GM23338 (cell line): ENCODE measurements around the gene TRPC4. TPM values are rescaled to one million over a fixed set of nuclear protein-coding genes. Genes with fewer than 3 reads are reported as not detected.

Source experiments
- ATAC-seq: fragments of 200-7000 bp; cut with Tn5 transposase; 3 replicates; pipeline ENCODE4 v1.9.1; 2020
- DNase-seq: peaks from one replicate; pipeline ENCODE4 v3.0.0-alpha.2; 2015; ENCODE audit warnings: low spot score
- H2AFZ ChIP-seq: fragments of 200-600 bp; sonication (generic); 2 replicates; pipeline ENCODE4 v1.8.0; 2016; ENCODE audit warnings: antibody characterized with exemption, mild to moderate bottlenecking, moderate library complexity
- H3F3A ChIP-seq: fragments of 200-600 bp; sonication (generic); replicated peaks from 2 replicates; pipeline ENCODE4 v1.8.0; 2017; ENCODE audit warnings: antibody characterized with exemption, mixed run types, low read depth
- H3K27ac ChIP-seq: fragments of 200-600 bp; sonication (generic); 2 replicates; pipeline ENCODE4 v1.6.1; 2016; ENCODE audit warnings: low read depth
- H3K27me3 ChIP-seq: fragments of 200-600 bp; sonication (generic); 2 replicates; pipeline ENCODE4 v1.8.0; 2016; ENCODE audit warnings: mild to moderate bottlenecking, mixed run types, moderate library complexity; ENCODE audit not compliant: insufficient read depth
- H3K36me3 ChIP-seq: fragments of 200-600 bp; sonication (generic); 2 replicates; pipeline ENCODE4 v1.8.0; 2016; ENCODE audit warnings: mild to moderate bottlenecking; ENCODE audit not compliant: insufficient read depth
- H3K4me1 ChIP-seq: fragments of 200-600 bp; sonication (generic); 2 replicates; pipeline ENCODE4 v1.8.0; 2016; ENCODE audit warnings: mild to moderate bottlenecking, moderate library complexity; ENCODE audit not compliant: insufficient read depth
- H3K4me2 ChIP-seq: fragments of 200-600 bp; sonication (generic); 2 replicates; pipeline ENCODE4 v1.7.1; 2017; ENCODE audit warnings: mixed run types
- H3K4me3 ChIP-seq: fragments of 200-600 bp; sonication (generic); 2 replicates; pipeline ENCODE4 v1.6.1; 2016; ENCODE audit warnings: mixed run types
- H3K79me2 ChIP-seq: fragments of 200-600 bp; sonication (generic); replicated peaks from 2 replicates; pipeline ENCODE4 v1.8.0; 2017; ENCODE audit warnings: mild to moderate bottlenecking; ENCODE audit not compliant: insufficient read depth
- H3K9me2 ChIP-seq: fragments of 200-600 bp; sonication (generic); 2 replicates; pipeline ENCODE4 v1.8.0; 2017; ENCODE audit not compliant: insufficient read depth
- H4K20me1 ChIP-seq: fragments of 200-600 bp; sonication (generic); replicated peaks from 2 replicates; pipeline ENCODE4 v1.8.0; 2017; ENCODE audit warnings: mild to moderate bottlenecking; ENCODE audit not compliant: insufficient read depth
- H3K27ac Mint-ChIP-seq: 2 replicates; pipeline ENCODE4 v1.8.0; 2020; ENCODE audit warnings: inconsistent platforms, mild to moderate bottlenecking, moderate library complexity, mixed read lengths
- H3K27me3 Mint-ChIP-seq: 3 replicates; pipeline ENCODE4 v1.8.0; 2022; ENCODE audit warnings: low read depth, mild to moderate bottlenecking, moderate library complexity, mixed read lengths, inconsistent platforms; ENCODE audit not compliant: insufficient read depth, poor library complexity
- H3K36me3 Mint-ChIP-seq: 3 replicates; pipeline ENCODE4 v1.8.0; 2021; ENCODE audit warnings: low read depth, mild to moderate bottlenecking, inconsistent platforms, moderate library complexity, mixed read lengths
- H3K4me1 Mint-ChIP-seq: 3 replicates; pipeline ENCODE4 v1.8.0; 2020; ENCODE audit warnings: mild to moderate bottlenecking, inconsistent platforms, mixed read lengths
- H3K4me3 Mint-ChIP-seq: 3 replicates; pipeline ENCODE4 v1.8.0; 2021; ENCODE audit warnings: moderate library complexity, mild to moderate bottlenecking, inconsistent platforms, mixed read lengths
- H3K9me3 Mint-ChIP-seq: 3 replicates; pipeline ENCODE4 v1.8.0; 2020; ENCODE audit warnings: moderate library complexity, mild to moderate bottlenecking, inconsistent platforms, mixed read lengths
- CREB1 ChIP-seq: fragments of 250-450 bp; sonication (Bioruptor Pico); IDR thresholded peaks from 2 replicates; pipeline ENCODE4 v1.5.0; 2020; ENCODE audit warnings: low read depth, mild to moderate bottlenecking, moderate library complexity
- CTCF ChIP-seq, 2 experiments: fragments of 200-600 bp in 1 of 2; sonication (generic) in 1 of 2; conservative IDR thresholded peaks; 2 replicates each; pipeline versions ENCODE4 v1.5.1 to v1.6.1; 2016 to 2017; ENCODE audit warnings: antibody characterized with exemption in 2 of 2, low read depth in 2 of 2, mild to moderate bottlenecking in 2 of 2, moderate library complexity in 1 of 2
- ETS1 ChIP-seq: IDR thresholded peaks from 2 replicates; pipeline ENCODE4 v1.6.1; 2016; ENCODE audit warnings: antibody characterized with exemption
- EZH2 ChIP-seq: fragments of 200-600 bp; sonication (generic); IDR thresholded peaks from one replicate; pipeline ENCODE4 v1.8.0; 2017; ENCODE audit warnings: antibody characterized with exemption, mild to moderate bottlenecking, low read depth; ENCODE audit not compliant: unreplicated experiment
- EZH2phosphoT487 ChIP-seq: fragments of 200-600 bp; sonication (generic); IDR thresholded peaks from one replicate; pipeline ENCODE4 v1.8.1; 2018; ENCODE audit warnings: antibody characterized with exemption; ENCODE audit not compliant: unreplicated experiment
- JUNB ChIP-seq: IDR thresholded peaks from one replicate; pipeline ENCODE4 v1.6.1; 2016; ENCODE audit warnings: antibody characterized with exemption; ENCODE audit not compliant: unreplicated experiment
- NANOG ChIP-seq: IDR thresholded peaks from 2 replicates; pipeline ENCODE4 v1.6.1; 2016; ENCODE audit warnings: antibody characterized with exemption, borderline replicate concordance
- POLR2AphosphoS5 ChIP-seq: IDR thresholded peaks from 2 replicates; pipeline ENCODE4 v1.6.1; 2016; ENCODE audit warnings: antibody characterized with exemption, low read depth
- REST ChIP-seq: IDR thresholded peaks from one replicate; pipeline ENCODE4 v1.6.1; 2018; ENCODE audit warnings: antibody characterized with exemption; ENCODE audit not compliant: unreplicated experiment
- STAT1 ChIP-seq: IDR thresholded peaks from one replicate; pipeline ENCODE4 v1.6.1; 2016; ENCODE audit warnings: antibody characterized with exemption; ENCODE audit not compliant: unreplicated experiment
- ZNF114 ChIP-seq: fragments of 250-450 bp; sonication (Bioruptor Pico); IDR thresholded peaks from 2 replicates; pipeline ENCODE4 v1.5.0; 2020; ENCODE audit warnings: mild to moderate bottlenecking, moderate library complexity
- ZNF331 ChIP-seq: fragments of 250-450 bp; sonication (Bioruptor Pico); IDR thresholded peaks from 2 replicates; pipeline ENCODE4 v1.5.0; 2020; ENCODE audit warnings: low read depth, mild to moderate bottlenecking, moderate library complexity
- ZNF462 ChIP-seq: fragments of 250-450 bp; sonication (Bioruptor Pico); IDR thresholded peaks from 2 replicates; pipeline ENCODE4 v1.5.0; 2020; ENCODE audit warnings: mild to moderate bottlenecking, moderate library complexity
- polyA plus RNA-seq: library from polyadenylated mRNA; unstranded; fragments of >200 nt; fragmentation: Nextera tagmentation; extraction: Ambion mirVana; gene quantifications from 2 replicates; pipeline ENCODE4 v1.2.1, GENCODE V29; 2016
- total RNA-seq: library from RNA; depleted of rRNA; stranded (reverse); fragments of >200 nt; shearing (Covaris generic); gene quantifications from 2 replicates; pipeline ENCODE4 v1.2.3, GENCODE V29; 2014

The TRPC4 gene
- total and polyA plus RNA-seq, 2 experiments from 2014 or later: 1.1 to 2.1 TPM

GRCh38 chr13:37701306-37701705 is 168.3 kb downstream of the TRPC4 start:
- Mint-ChIP-seq H3K27ac (no peak overlapping the region), H3K4me3 (no peak overlapping the region), H3K36me3 (no peaks in the 10 kb centered on the region), H3K27me3 (no peaks in the 10 kb centered on the region), H3K9me3 (no peaks in the 10 kb centered on the region), H3K4me1 (no peaks in the 10 kb centered on the region)
- H3K9me2 ChIP-seq: no peaks in the 10 kb centered on the region
- H3K36me3 ChIP-seq: no peaks in the 10 kb centered on the region
- no peaks in the 10 kb centered on the region for H3F3A ChIP-seq
- H3K4me1 ChIP-seq: no peaks in the 10 kb centered on the region
- TF ChIP-seq ZNF114 (no peak), NANOG (no peak), REST (no peak), STAT1 (no peak), POLR2AphosphoS5 (no peak), CTCF (conservative IDR thresholded peaks at IDR 0.05; ENCODE audit: low read depth in 2 of 2) (no peak), CREB1 (CRISPR knock-in tag) (no peak), ZNF331 (CRISPR knock-in tag) (no peak), EZH2phosphoT487 (no peak), EZH2 (no peak), ETS1 (no peak), JUNB (no peak), ZNF462 (no peak)
- no peak overlapping the region for H3K27ac ChIP-seq
- no peak overlapping the region for H3K4me2 ChIP-seq
- H2AFZ ChIP-seq: no peak overlapping the region
- H3K27me3 ChIP-seq: no peaks in the 10 kb centered on the region
- DNase-seq (no peak), ATAC-seq (no peak)
- H4K20me1 ChIP-seq: no peaks in the 10 kb centered on the region
- H3K4me3 ChIP-seq: no peak overlapping the region
- no peaks in the 10 kb centered on the region for H3K79me2 ChIP-seq
